ENCODE data around the gene DYNC1I1.

GRCh38 chr7:95905167-95905566 is 132.8 kb downstream of the DYNC1I1 start:
- TF ChIP-seq, protein P1, sequence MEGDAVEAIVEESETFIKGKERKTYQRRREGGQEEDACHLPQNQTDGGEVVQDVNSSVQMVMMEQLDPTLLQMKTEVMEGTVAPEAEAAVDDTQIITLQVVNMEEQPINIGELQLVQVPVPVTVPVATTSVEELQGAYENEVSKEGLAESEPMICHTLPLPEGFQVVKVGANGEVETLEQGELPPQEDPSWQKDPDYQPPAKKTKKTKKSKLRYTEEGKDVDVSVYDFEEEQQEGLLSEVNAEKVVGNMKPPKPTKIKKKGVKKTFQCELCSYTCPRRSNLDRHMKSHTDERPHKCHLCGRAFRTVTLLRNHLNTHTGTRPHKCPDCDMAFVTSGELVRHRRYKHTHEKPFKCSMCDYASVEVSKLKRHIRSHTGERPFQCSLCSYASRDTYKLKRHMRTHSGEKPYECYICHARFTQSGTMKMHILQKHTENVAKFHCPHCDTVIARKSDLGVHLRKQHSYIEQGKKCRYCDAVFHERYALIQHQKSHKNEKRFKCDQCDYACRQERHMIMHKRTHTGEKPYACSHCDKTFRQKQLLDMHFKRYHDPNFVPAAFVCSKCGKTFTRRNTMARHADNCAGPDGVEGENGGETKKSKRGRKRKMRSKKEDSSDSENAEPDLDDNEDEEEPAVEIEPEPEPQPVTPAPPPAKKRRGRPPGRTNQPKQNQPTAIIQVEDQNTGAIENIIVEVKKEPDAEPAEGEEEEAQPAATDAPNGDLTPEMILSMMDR (IDR thresholded peaks at IDR 0.05 in 4 of 5, conservative IDR thresholded peaks at IDR 0.05 in 1 of 5), result no peak
- TF ChIP-seq POLR2A (IDR thresholded peaks at IDR 0.05), result no peak

Measured in gastrocnemius medialis (tissue), 4 donors.